HCT116 (cell line): Measurements from ENCODE around the gene MEAK7. TPM values are rescaled to one million over a fixed set of nuclear protein-coding genes. Genes with fewer than 3 reads are reported as not detected.

Experiments used
- ATAC-seq: fragments of 200-7000 bp; cut with Tn5 transposase; 2 replicates; pipeline ENCODE4 v1.9.1; 2020; ENCODE audit warnings: mild to moderate bottlenecking, moderate library complexity
- BruUV-seq: library from RNA; stranded (reverse); fragments of 400-500 nt; replicated peaks from 2 replicates; lab custom pipeline; 2021; lab: Mats Ljungman, UMichigan
- CTCF ChIA-PET: fragments of 300-600 bp; sonication (Branson Sonifier 250); formaldehyde crosslinking; loops from one replicate; lab custom pipeline; 2021; ENCODE audit warnings: antibody characterized with exemption; lab: Charles Lee
- POLR2A ChIA-PET: fragments of 300-600, 350-600 bp; sonication (Branson Sonifier 250); formaldehyde crosslinking; loops from one replicate; lab custom pipeline; 2021; ENCODE audit warnings: antibody characterized with exemption; lab: Charles Lee
- RAD21 ChIA-PET, 2 experiments: fragments of 300-600 bp; sonication (Branson Sonifier 250); formaldehyde crosslinking; loops; one replicate each; lab custom pipeline; 2023; ENCODE audit warnings: low total read pairs in 2 of 2; ENCODE audit not compliant: uncharacterized antibody in 2 of 2, unreplicated experiment in 2 of 2, low non-redundant PET in 1 of 2; lab: Charles Lee
- DNase-seq: peaks from one replicate; pipeline ENCODE4 v3.0.0-alpha.2; 2010; ENCODE audit warnings: low read depth, low spot score
- H2AFZ ChIP-seq: fragments of 200-600 bp; shearing (Covaris generic), sonication (generic); 2 replicates; pipeline ENCODE4 v1.6.1; 2017; ENCODE audit warnings: low read depth, mixed run types, mixed read lengths, antibody characterized with exemption, low read length; ENCODE audit not compliant: poor library complexity, severe bottlenecking
- H3K27ac ChIP-seq: 2 replicates; pipeline ENCODE4 v1.5.1; 2012; ENCODE audit warnings: low read depth, low read length
- H3K27me3 ChIP-seq: fragments of 200-600 bp; sonication (generic); 2 replicates; pipeline ENCODE4 v1.6.1; 2016; ENCODE audit warnings: mixed run types, low read length, mixed read lengths; ENCODE audit not compliant: insufficient read depth
- H3K36me3 ChIP-seq, 2 experiments: fragments of 200-500 bp in 1 of 2; fragments of 200-600 bp in 1 of 2; sonication (Bioruptor generic) in 1 of 2; sonication (generic) in 1 of 2; 2 replicates each; pipeline versions ENCODE4 v1.5.1 to v1.6.1; 2014 to 2016; ENCODE audit warnings: low read length in 2 of 2, inconsistent platforms in 1 of 2, mixed read lengths in 1 of 2, mixed run types in 1 of 2; ENCODE audit not compliant: insufficient read depth in 2 of 2, control insufficient read depth in 1 of 2
- H3K4me1 ChIP-seq, 2 experiments: fragments of 200-600 bp in 1 of 2; sonication (generic) in 1 of 2; 2 replicates each; pipeline versions ENCODE4 v1.5.1 to v1.6.1; 2012 to 2017; ENCODE audit warnings: low read length in 2 of 2, inconsistent platforms in 1 of 2, mild to moderate bottlenecking in 1 of 2, mixed read lengths in 1 of 2, mixed run types in 1 of 2, moderate library complexity in 1 of 2; ENCODE audit not compliant: insufficient read depth in 2 of 2, control insufficient read depth in 1 of 2
- H3K4me2 ChIP-seq: fragments of 200-600 bp; sonication (generic); 2 replicates; pipeline ENCODE4 v1.6.1; 2017; ENCODE audit warnings: mixed run types, low read length, mixed read lengths
- H3K4me3 ChIP-seq, 2 experiments: fragments of 200-600 bp in 1 of 2; sonication (generic) in 1 of 2; replicated peaks in 1 of 2; 2 replicates each; pipeline ENCODE4 v1.5.1; 2011 to 2016; ENCODE audit warnings: low read length in 2 of 2, control low read depth in 1 of 2, low read depth in 1 of 2, mild to moderate bottlenecking in 1 of 2, mixed read lengths in 1 of 2, mixed run types in 1 of 2
- H3K79me2 ChIP-seq: fragments of 200-600 bp; sonication (generic); 2 replicates; pipeline ENCODE4 v1.6.1; 2017; ENCODE audit warnings: mild to moderate bottlenecking, mixed run types, low read length, moderate library complexity, mixed read lengths; ENCODE audit not compliant: insufficient read depth
- H3K9ac ChIP-seq: fragments of 200-600 bp; sonication (generic); 2 replicates; pipeline ENCODE4 v1.6.1; 2016; ENCODE audit warnings: low read length, mixed read lengths
- H3K9me2 ChIP-seq: fragments of 200-600 bp; sonication (generic), shearing (Covaris generic); 2 replicates; pipeline ENCODE4 v1.6.1; 2017; ENCODE audit warnings: mixed run types, mild to moderate bottlenecking, moderate library complexity; ENCODE audit not compliant: insufficient read depth
- H3K9me3 ChIP-seq, 2 experiments: fragments of 200-500 bp in 1 of 2; fragments of 200-600 bp in 1 of 2; sonication (Bioruptor generic) in 1 of 2; sonication (generic) in 1 of 2; 2 replicates each; pipeline ENCODE4 v1.6.1; 2014 to 2017; ENCODE audit warnings: low read length in 2 of 2, mixed read lengths in 2 of 2, inconsistent platforms in 1 of 2, low read depth in 1 of 2, mild to moderate bottlenecking in 1 of 2, mixed run types in 1 of 2, moderate library complexity in 1 of 2; ENCODE audit not compliant: control insufficient read depth in 1 of 2, insufficient read depth in 1 of 2
- H4K20me1 ChIP-seq: fragments of 200-600 bp; sonication (generic), shearing (Covaris generic); 2 replicates; pipeline ENCODE4 v1.6.1; 2017; ENCODE audit warnings: mixed run types, mild to moderate bottlenecking, moderate library complexity; ENCODE audit not compliant: insufficient read depth
- CBX3 ChIP-seq: IDR thresholded peaks from 2 replicates; pipeline ENCODE4 v1.6.1; 2012; ENCODE audit warnings: low read depth
- EGR1 ChIP-seq: IDR thresholded peaks from 2 replicates; pipeline ENCODE4 v1.6.1; 2012; ENCODE audit warnings: low read depth
- EZH2 ChIP-seq: fragments of 200-600 bp; sonication (generic); IDR thresholded peaks from 2 replicates; pipeline ENCODE4 v1.6.1; 2017; ENCODE audit warnings: antibody characterized with exemption, mixed run types
- EZH2phosphoT487 ChIP-seq: fragments of 200-600 bp; IDR thresholded peaks from 2 replicates; pipeline ENCODE4 v1.6.1; 2018; ENCODE audit warnings: antibody characterized with exemption, borderline replicate concordance
- FOSL1 ChIP-seq: IDR thresholded peaks from 2 replicates; pipeline ENCODE4 v1.6.1; 2012; ENCODE audit warnings: low read depth
- JUND ChIP-seq: IDR thresholded peaks from 2 replicates; pipeline ENCODE4 v1.6.1; 2012
- POLR2A ChIP-seq: IDR thresholded peaks from 2 replicates; pipeline ENCODE4 v1.7.0; 2011; ENCODE audit warnings: borderline replicate concordance; ENCODE audit not compliant: insufficient read depth, insufficient read length; ENCODE audit errors: extremely low read depth
- RAD21 ChIP-seq: IDR thresholded peaks from 2 replicates; pipeline ENCODE4 v1.6.1; 2012; ENCODE audit warnings: low read depth, mild to moderate bottlenecking
- SIN3A ChIP-seq: IDR thresholded peaks from 2 replicates; pipeline ENCODE4 v1.6.1; 2012; ENCODE audit warnings: low read depth
- SP1 ChIP-seq: IDR thresholded peaks from 2 replicates; pipeline ENCODE4 v1.6.1; 2012; ENCODE audit warnings: low read depth
- SRF ChIP-seq: IDR thresholded peaks from 2 replicates; pipeline ENCODE4 v1.6.1; 2012; ENCODE audit warnings: low read depth
- YY1 ChIP-seq: IDR thresholded peaks from 2 replicates; pipeline ENCODE4 v1.6.1; 2011; ENCODE audit warnings: low read length, low read depth, moderate library complexity, mild to moderate bottlenecking; ENCODE audit not compliant: insufficient replicate concordance; ENCODE audit errors: extremely low read depth
- ZFX ChIP-seq: fragments of 450-650 bp; IDR thresholded peaks from 2 replicates; pipeline ENCODE4 v1.6.1; 2017
- intact Hi-C: fragments of 100-400 bp; cut with micrococcal nuclease; formaldehyde crosslinking; loops from 2 replicates; pipeline ENCODE4 v1.10.0; 2022
- total RNA-seq: library from RNA; stranded (reverse); gene quantifications from one replicate; pipeline ENCODE4 v1.2.1, GENCODE V29; 2021; ENCODE audit not compliant: unreplicated experiment
- TF ChIP-seq, protein P1 (sequence below): IDR thresholded peaks from 2 replicates; pipeline ENCODE4 v1.6.1; 2012
- TF ChIP-seq, protein P2 (sequence below), 3 experiments: fragments of 200-600 bp in 1 of 3; sonication (generic) in 1 of 3; IDR thresholded peaks in 2 of 3; conservative IDR thresholded peaks in 1 of 3; 2 replicates each; pipeline ENCODE4 v1.5.1; 2012 to 2017; ENCODE audit warnings: low read depth in 2 of 3, low read length in 2 of 3, antibody characterized with exemption in 1 of 3, borderline replicate concordance in 1 of 3, control low read depth in 1 of 3, mild to moderate bottlenecking in 1 of 3, mixed read lengths in 1 of 3, mixed run types in 1 of 3, moderate library complexity in 1 of 3; ENCODE audit not compliant: insufficient read depth in 1 of 3
- TF ChIP-seq, protein P3 (sequence below): IDR thresholded peaks from 2 replicates; pipeline ENCODE4 v1.6.1; 2012; ENCODE audit warnings: low read depth

MEAK7 gene
- total RNA-seq, 1 experiment from 2014 or later = 32.2 TPM

DNA sequence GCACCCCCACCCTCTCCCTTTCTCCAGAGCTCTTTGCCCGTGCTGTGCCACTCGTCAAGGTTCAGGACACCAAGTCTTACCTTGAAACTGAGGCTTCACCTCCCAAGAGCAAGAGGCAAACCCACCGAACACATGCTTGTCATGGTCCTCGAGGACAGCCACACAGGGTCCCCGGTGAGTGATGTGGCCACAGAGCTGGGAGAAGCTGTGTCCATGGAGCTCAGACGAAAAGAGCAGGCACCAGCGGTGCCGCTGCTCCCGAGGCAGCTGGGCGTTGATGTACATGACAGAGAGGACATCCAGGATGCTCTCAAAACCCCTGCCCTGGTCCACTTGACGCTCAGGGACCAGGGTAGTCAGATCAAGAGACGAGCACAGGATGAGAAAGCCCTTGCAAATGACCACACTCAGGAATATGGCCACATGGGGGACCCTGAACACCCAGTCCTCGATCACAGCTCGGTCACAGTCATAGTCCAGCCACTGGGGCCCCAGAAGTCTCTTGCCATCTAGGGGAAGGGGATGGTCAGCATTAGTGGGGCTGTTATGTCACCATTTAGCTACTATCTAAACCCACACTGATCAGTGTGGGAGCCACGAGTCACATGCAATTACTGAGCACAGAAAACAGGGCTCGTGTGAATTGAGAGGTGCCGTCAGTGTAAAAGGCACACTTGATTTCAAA lies 17.8 kb downstream of the MEAK7 start:
- ChIA-PET POLR2A (no interaction called here), CTCF (interaction anchor here (0.9 kb wide), 1 partner anchor 209 kb away, joined by 3 read pairs; no protein-coding TSS in a partner anchor), RAD21 (interaction anchor here in 1 of 2 experiments (1.5 kb wide), 1 partner anchor 210 kb away, joined by 3 read pairs; no protein-coding TSS in a partner anchor)
- Histone ChIP-seq H3K9me3 (no peaks in the 10 kb centered on the region), H3K27ac (no peak overlapping the region), H3K4me3 (no peak overlapping the region), H3K4me1 (no peaks in the 10 kb centered on the region), H3K36me3 (peaks cover 41 to 65% of the 10 kb centered on the region in 2 experiments), H2AFZ (no peak overlapping the region), H3K79me2 (no peaks in the 10 kb centered on the region), H3K4me2 (no peak overlapping the region), H3K27me3 (no peaks in the 10 kb centered on the region), H4K20me1 (no peaks in the 10 kb centered on the region), H3K9ac (no peak overlapping the region), H3K9me2 (no peaks in the 10 kb centered on the region)
- ATAC-seq (no peak), DNase-seq (no peak)
- intact Hi-C loops = loop anchor here (10.0 kb wide), 1 partner anchor 302 kb away; the partner anchor contains the start of gene TAF1C
- TF ChIP-seq RAD21 = no peak
- TF ChIP-seq JUND = no peak
- TF ChIP-seq SRF = no peak
- TF ChIP-seq, protein P1, sequence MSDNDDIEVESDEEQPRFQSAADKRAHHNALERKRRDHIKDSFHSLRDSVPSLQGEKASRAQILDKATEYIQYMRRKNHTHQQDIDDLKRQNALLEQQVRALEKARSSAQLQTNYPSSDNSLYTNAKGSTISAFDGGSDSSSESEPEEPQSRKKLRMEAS = no peak
- no peak for TF ChIP-seq CBX3
- no peak for TF ChIP-seq FOSL1
- no peak for TF ChIP-seq SP1
- no peak; the same call in 1 of the 2 replicates for TF ChIP-seq ZFX
- TF ChIP-seq, protein P2, sequence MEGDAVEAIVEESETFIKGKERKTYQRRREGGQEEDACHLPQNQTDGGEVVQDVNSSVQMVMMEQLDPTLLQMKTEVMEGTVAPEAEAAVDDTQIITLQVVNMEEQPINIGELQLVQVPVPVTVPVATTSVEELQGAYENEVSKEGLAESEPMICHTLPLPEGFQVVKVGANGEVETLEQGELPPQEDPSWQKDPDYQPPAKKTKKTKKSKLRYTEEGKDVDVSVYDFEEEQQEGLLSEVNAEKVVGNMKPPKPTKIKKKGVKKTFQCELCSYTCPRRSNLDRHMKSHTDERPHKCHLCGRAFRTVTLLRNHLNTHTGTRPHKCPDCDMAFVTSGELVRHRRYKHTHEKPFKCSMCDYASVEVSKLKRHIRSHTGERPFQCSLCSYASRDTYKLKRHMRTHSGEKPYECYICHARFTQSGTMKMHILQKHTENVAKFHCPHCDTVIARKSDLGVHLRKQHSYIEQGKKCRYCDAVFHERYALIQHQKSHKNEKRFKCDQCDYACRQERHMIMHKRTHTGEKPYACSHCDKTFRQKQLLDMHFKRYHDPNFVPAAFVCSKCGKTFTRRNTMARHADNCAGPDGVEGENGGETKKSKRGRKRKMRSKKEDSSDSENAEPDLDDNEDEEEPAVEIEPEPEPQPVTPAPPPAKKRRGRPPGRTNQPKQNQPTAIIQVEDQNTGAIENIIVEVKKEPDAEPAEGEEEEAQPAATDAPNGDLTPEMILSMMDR (IDR thresholded peaks at IDR 0.05 in 2 of 3, conservative IDR thresholded peaks at IDR 0.05 in 1 of 3; ENCODE audit: borderline replicate concordance in 1 of 3, insufficient read depth in 1 of 3, low read depth in 2 of 3, low read length in 2 of 3) = no peak
- TF ChIP-seq, protein P3, sequence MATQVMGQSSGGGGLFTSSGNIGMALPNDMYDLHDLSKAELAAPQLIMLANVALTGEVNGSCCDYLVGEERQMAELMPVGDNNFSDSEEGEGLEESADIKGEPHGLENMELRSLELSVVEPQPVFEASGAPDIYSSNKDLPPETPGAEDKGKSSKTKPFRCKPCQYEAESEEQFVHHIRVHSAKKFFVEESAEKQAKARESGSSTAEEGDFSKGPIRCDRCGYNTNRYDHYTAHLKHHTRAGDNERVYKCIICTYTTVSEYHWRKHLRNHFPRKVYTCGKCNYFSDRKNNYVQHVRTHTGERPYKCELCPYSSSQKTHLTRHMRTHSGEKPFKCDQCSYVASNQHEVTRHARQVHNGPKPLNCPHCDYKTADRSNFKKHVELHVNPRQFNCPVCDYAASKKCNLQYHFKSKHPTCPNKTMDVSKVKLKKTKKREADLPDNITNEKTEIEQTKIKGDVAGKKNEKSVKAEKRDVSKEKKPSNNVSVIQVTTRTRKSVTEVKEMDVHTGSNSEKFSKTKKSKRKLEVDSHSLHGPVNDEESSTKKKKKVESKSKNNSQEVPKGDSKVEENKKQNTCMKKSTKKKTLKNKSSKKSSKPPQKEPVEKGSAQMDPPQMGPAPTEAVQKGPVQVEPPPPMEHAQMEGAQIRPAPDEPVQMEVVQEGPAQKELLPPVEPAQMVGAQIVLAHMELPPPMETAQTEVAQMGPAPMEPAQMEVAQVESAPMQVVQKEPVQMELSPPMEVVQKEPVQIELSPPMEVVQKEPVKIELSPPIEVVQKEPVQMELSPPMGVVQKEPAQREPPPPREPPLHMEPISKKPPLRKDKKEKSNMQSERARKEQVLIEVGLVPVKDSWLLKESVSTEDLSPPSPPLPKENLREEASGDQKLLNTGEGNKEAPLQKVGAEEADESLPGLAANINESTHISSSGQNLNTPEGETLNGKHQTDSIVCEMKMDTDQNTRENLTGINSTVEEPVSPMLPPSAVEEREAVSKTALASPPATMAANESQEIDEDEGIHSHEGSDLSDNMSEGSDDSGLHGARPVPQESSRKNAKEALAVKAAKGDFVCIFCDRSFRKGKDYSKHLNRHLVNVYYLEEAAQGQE = no peak
- TF ChIP-seq POLR2A = no peak
- no peak for TF ChIP-seq EZH2phosphoT487
- no peak for TF ChIP-seq EGR1
- TF ChIP-seq EZH2 = no peak
- no peak for TF ChIP-seq YY1
- TF ChIP-seq SIN3A = no peak
- no TSS peak for BruUV-seq
